ENCODE results near the gene PARD6G. TPM values are rescaled to one million over a fixed set of nuclear protein-coding genes. Genes with fewer than 3 reads are reported as not detected.

PARD6G gene
- polyA plus RNA-seq, 4 donors: 15.2 to 32.0 (median 31.0) TPM

GRCh38 chr18:80192653-80193385 is 54.5 kb downstream of the PARD6G start:
- DNase-seq (ENCODE audit: low read depth in 4 of 4, low spot score in 3 of 4): no peak

- DNase-seq (ENCODE audit: low read depth in 4 of 4, low spot score in 3 of 4): no peak
Observed at GRCh38 chr18:80191907-80192652, 55.2 kb downstream of the PARD6G start.

- no peak for DNase-seq (ENCODE audit: low read depth in 4 of 4, low spot score in 3 of 4)
Observed at GRCh38 chr18:80191264-80191663, 56.0 kb downstream of the PARD6G start.

GRCh38 chr18:80190311-80190710 is 57.0 kb downstream of the PARD6G start:
- DNase-seq (ENCODE audit: low read depth in 4 of 4, low spot score in 3 of 4): no peak

- no peak for DNase-seq (ENCODE audit: low read depth in 4 of 4, low spot score in 3 of 4)
Observed at GRCh38 chr18:80189531-80189865, 57.8 kb downstream of the PARD6G start.

- no peak for DNase-seq (ENCODE audit: low read depth in 4 of 4, low spot score in 3 of 4)
Observed at GRCh38 chr18:80188643-80189530, 58.4 kb downstream of the PARD6G start.

- DNase-seq (ENCODE audit: low read depth in 4 of 4, low spot score in 3 of 4): no peak
Observed at GRCh38 chr18:80187956-80188642, 59.2 kb downstream of the PARD6G start.

- no peak for DNase-seq (ENCODE audit: low read depth in 4 of 4, low spot score in 3 of 4)
Observed at GRCh38 chr18:80185545-80185944, 61.8 kb downstream of the PARD6G start.

GRCh38 chr18:80184243-80184772 is 63.0 kb downstream of the PARD6G start:
- no peak for DNase-seq (ENCODE audit: low read depth in 4 of 4, low spot score in 3 of 4)

GRCh38 chr18:80183273-80184050 is 63.9 kb downstream of the PARD6G start:
- DNase-seq (ENCODE audit: low read depth in 4 of 4, low spot score in 3 of 4): no peak

- no peak for DNase-seq (ENCODE audit: low read depth in 4 of 4, low spot score in 3 of 4)
Observed at GRCh38 chr18:80182855-80183254, 64.5 kb downstream of the PARD6G start.

GRCh38 chr18:80181642-80182461 is 65.5 kb downstream of the PARD6G start:
- DNase-seq (ENCODE audit: low read depth in 4 of 4, low spot score in 3 of 4): no peak

GRCh38 chr18:80180778-80181564 is 66.3 kb downstream of the PARD6G start:
- no peak for DNase-seq (ENCODE audit: low read depth in 4 of 4, low spot score in 3 of 4)

GRCh38 chr18:80179857-80180558 is 67.3 kb downstream of the PARD6G start:
- DNase-seq (ENCODE audit: low read depth in 4 of 4, low spot score in 3 of 4): no peak

- DNase-seq (ENCODE audit: low read depth in 4 of 4, low spot score in 3 of 4): no peak
Observed at GRCh38 chr18:80178935-80179818, 68.1 kb downstream of the PARD6G start.

- no peak for DNase-seq (ENCODE audit: low read depth in 4 of 4, low spot score in 3 of 4)
Observed at GRCh38 chr18:80177128-80177527, 70.2 kb downstream of the PARD6G start.
